ENCODE measurements around the gene ACY1. TPM values are rescaled to one million over a fixed set of nuclear protein-coding genes. Genes with fewer than 3 reads are reported as not detected.

The ACY1 gene
- total RNA-seq: 44.5 and 52.9 TPM in 2 replicates
- polyA plus RNA-seq (2012): 54.4 TPM

GRCh38 chr3:51982838-51983577 lies at the start of gene ACY1:
Gene ACY1, plus strand, starts transcription at chr3:51983535. Its CDS starts 530 bp downstream, at chr3:51984065.
- DNase-seq (ENCODE audit: low read depth): peak; percentile 84

DNA sequence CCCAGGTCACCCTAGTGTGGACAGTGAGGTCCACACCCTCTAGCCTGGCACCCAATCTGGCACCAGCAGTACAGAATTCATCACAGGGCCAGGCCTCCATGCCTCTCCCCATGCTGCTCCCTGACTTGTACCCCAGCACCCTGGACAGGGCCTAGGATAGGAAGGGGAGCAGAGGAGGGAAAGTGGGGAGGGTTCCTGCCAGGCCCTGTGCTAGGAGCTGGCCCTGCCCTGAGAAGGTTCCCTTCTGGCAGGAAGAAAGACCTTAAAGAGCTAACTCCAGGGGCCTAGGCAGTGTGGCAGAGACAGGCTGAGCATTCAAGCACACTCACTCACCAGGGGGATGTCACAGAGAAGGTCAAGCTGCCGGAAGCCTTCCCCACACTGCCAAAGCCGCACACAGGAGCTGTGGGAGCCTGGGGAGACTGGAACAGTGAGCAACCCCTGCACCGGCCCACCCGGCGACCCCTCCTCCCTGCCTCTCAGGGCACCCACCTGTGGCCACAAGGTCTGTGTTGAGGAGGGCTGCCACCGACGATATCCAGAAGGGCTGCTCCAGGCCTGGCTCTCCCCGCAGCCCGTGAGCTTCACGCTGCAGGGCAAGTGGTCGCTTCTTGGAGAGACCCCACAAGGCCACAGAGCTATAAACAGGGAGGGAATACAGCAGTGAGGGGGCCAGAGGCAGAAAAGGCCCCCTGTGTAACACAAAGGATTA lies 49.0 kb upstream of the ACY1 start:
- no peak for DNase-seq (ENCODE audit: low read depth)

DNA sequence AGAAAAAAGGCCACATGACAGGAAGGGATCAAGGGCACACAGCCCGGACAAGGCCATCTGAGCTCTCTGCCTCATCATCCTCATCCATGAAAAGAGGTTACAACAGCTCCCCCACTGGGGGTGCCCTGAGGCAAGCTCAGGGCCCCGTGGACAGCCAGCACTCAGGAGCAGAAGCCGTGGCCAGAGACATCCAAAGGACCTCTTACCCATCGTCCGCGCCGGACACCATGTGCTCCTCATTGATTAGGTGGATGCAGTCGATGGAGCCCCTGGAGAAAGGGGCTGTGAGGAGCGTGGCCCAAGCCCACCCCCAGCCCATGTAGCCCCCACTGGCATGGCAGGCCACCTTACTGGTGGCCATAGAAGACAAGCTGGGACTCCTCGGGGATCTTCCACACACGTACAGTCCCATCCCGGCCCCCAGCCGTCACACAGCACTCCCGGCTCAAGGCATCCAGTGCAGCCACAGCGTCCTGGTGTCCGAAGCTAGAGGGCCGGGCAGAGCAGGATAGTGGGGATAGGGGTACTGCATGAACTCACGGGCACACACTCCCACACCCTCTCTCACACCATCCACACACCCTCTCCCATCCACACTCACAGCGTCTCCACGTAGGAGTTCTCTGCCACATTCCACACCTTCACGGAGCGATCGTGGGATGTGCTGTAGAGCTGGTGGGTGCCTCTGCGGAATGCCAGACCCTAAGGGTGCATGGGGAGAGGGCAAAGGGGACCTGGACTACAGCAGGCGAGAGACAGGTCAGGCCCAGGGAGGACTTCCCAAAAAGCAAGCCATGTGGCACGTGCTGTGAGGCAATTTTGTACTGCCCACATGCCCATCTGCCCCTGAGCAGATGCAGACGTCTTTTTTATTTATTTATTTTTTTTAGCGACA lies 48.1 kb upstream of the ACY1 start:
- no peak for DNase-seq (ENCODE audit: low read depth)

- DNase-seq (ENCODE audit: low read depth): no peak
These were observed 47.2 kb upstream of the ACY1 start for GRCh38 chr3:51935886-51936755.

- no peak for DNase-seq (ENCODE audit: low read depth)
These were observed 46.3 kb upstream of the ACY1 start for GRCh38 chr3:51937014-51937413.

- DNase-seq (ENCODE audit: low read depth): no peak
These were observed 45.5 kb upstream of the ACY1 start for GRCh38 chr3:51937611-51938450.

DNA sequence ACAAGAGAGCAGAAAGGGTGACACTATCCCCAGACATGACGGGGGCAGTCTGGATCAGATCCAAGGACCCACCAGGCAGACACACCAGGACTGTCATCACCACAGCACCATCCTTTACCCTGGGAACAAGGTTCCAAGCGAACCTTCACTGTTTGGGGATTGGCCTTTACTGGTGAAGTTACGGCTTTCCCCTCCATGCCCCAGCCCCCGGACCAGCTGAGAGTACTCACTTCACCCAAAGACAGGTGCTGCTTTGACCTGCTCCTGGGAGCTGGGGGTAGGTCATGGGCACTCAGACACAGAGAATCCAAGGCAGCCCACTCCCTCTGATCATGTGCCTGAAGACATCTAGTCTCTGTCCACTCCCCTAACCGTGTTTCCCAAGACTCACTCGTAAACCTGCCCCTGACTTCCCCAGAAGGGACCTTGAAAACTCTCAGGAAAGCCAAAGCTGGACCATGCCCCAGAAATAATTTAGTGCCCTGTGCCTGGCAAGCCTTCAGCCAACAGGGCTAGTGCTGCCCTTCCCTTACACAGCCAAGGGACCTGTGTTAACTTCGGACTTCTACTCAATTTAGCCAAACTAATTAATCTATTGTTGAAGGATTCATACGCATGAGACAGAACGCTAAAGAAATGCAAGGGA lies 44.4 kb upstream of the ACY1 start:
- no peak for DNase-seq (ENCODE audit: low read depth)

GRCh38 chr3:51940648-51941462 lies 42.5 kb upstream of the ACY1 start:
- no peak for DNase-seq (ENCODE audit: low read depth)

DNA sequence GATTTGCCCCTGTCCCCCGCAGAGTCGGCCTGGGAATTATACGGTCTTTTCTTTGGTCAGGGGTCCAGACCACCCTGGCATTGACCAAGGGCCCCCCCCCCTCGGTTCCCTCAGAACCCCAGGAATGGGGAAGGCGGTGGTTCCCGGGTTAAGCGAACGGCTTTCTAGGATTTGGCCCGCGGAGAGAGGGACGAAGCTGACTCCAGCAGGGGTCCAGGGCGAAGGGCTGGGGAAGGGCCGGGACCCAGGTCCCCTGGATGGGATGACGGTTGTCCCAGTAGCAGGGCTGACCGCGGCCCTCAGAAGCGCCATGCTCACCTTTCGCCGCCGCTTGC lies 41.9 kb upstream of the ACY1 start:
- no peak for DNase-seq (ENCODE audit: low read depth)

DNA sequence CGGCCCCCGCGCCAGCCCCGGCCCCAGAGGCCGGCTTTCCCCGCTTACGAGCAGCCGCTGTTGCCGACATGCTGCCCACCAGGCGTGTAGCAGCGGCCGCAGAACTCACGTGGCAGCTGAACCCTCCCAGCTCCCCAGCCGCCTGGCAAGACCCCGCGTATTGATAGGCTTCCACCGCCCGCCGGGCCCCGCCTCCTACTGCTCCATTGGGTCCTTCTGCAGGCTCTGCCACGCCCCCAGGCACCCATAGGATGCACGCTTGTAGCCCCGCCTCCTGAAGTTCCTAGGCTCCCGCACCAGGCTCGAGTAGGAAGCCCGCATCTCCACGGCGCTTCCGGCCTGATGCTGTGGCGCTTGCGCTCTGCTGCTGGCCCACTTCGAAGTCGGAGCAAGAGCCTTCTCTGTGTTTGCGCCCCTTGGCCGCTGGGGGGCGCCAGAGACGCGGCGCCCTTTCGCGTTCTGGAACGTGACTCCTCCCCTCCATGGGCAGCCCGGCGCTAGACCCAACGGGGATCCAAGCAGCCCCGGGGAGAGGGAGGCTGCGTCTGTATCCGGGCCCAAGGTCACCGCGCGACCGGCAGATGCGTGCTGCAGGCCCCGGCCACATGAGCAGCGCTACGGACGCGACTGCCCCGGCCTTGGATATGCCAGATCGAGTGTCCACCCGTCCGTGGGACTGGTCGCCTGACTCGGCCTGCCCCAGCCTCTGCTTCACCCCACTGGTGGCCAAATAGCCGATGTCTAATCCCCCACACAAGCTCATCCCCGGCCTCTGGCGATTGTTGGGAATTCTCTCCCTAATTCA lies 41.3 kb upstream of the ACY1 start, which contains the start of the genes PARP3 and RRP9:
PARP3 (plus strand) TSS at position 566 of the 805 bp plus-strand sequence. CDS start 993 bp downstream, outside the sequence.
RRP9 (minus strand) TSS at position 107 of the 805 bp plus-strand sequence; CDS start at position 70, 37 bp downstream.
- peak; percentile 100 for DNase-seq (ENCODE audit: low read depth)

DNA sequence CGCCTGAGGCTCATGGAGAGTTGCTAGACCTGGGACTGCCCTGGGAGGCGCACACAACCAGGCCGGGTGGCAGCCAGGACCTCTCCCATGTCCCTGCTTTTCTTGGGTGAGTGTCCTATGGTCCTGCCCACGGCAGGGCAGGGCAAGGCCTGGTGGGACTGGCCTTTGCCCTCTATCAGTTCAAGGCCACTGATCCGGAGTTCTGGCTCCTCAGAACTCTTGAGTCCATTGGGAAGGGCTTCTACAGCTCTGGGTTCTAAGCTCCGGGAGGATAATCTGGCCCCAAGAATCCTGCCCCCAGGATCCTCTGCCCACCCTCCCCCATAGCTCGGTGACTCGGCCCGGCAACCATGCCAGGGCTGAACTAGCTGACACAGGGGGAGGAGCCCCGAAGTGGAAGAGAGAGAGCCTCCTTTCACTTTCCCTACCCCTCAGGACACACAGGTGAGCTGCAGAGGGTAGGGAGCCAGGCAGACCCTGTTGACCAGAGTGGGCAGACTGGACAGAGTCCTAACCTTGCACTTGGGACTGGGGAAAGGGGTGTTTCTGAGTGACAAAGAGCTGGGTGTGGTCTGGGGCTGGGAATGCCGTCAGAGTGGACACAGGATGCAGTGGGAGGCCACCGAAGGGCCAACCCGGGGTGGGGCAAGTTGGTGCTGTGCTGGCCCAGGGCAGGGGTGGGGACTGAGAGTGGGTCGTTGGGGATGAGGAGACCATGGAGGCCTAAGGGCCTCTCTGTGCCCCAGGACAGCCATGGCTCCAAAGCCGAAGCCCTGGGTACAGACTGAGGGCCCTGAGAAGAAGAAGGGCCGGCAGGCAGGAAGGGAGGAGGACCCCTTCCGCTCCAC lies 40.5 kb upstream of the ACY1 start:
- peak; percentile 75 for DNase-seq (ENCODE audit: low read depth)

- DNase-seq (ENCODE audit: low read depth): no peak
These were observed 39.6 kb upstream of the ACY1 start for GRCh38 chr3:51943451-51944391.

DNA sequence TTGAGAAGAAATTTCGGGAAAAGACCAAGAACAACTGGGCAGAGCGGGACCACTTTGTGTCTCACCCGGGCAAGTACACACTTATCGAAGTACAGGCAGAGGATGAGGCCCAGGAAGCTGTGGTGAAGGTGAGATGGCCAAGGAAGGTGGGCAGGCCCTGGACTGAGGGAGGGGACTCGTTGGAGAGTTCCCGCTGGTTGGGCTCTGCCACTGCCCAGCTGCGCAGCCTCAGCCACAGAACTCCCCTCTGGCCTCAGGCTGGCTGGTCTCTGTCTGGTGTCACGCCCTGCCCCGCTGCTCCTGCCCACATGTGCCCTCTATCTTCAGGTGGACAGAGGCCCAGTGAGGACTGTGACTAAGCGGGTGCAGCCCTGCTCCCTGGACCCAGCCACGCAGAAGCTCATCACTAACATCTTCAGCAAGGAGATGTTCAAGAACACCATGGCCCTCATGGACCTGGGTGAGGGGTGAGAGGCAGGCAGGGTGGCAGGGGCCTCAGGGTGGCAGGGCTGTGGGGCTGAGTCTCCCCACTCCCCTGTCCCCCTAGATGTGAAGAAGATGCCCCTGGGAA lies 38.8 kb upstream of the ACY1 start:
- DNase-seq (ENCODE audit: low read depth): no peak

DNA sequence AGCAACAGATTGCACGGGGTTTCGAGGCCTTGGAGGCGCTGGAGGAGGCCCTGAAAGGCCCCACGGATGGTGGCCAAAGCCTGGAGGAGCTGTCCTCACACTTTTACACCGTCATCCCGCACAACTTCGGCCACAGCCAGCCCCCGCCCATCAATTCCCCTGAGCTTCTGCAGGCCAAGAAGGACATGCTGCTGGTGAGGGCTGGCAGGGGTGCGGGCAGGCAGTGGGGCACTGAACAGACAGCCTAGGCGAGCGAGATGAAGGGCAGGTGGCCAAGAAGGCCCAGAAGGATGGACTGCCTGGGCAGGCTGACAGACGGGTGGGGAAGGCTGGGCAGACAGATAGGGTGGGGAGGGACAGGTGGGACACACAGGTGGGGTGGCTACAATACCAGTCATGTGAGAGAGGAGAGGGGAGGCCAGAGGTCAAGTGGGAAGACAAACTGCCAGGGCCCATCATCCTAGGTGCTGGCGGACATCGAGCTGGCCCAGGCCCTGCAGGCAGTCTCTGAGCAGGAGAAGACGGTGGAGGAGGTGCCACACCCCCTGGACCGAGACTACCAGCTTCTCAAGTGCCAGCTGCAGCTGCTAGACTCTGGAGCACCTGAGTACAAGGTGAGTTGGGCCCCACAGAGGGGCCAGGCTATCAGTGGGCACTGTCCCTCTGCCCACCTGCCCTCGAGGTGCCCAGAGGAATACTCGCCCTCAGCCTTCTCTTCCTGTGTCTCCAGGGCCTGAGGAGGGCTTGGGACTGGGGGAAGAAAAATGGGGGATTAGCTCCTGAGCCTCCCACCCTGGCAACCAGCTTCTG lies 38.1 kb upstream of the ACY1 start:
- DNase-seq (ENCODE audit: low read depth): no peak

Data from myocyte (in vitro differentiated cells).